H1 (cell line): ENCODE results near the gene FOLR1. TPM values are rescaled to one million over a fixed set of nuclear protein-coding genes. Genes with fewer than 3 reads are reported as not detected.
A peak's percentile ranks its signal among the peaks of the same experiment; 100 is the strongest.

Experiments
- CTCF ChIA-PET: fragments of 300-600 bp; sonication (Branson Sonifier 250); formaldehyde crosslinking; loops from one replicate; lab custom pipeline; 2021; ENCODE audit not compliant: partially characterized antibody; lab: Charles Lee
- POLR2A ChIA-PET: fragments of 300-600 bp; sonication (Branson Sonifier 250); formaldehyde crosslinking; loops from one replicate; lab custom pipeline; 2021; ENCODE audit warnings: inconsistent platforms; ENCODE audit not compliant: partially characterized antibody; lab: Charles Lee
- DNase-seq, 2 experiments: peaks; one replicate each; pipeline versions ENCODE4 v3.0.0 to v3.0.0-alpha.2; 2010 to 2022; ENCODE audit warnings: low spot score in 2 of 2, low read depth in 1 of 2, mixed read lengths in 1 of 2
- FAIRE-seq: peaks from 2 replicates; lab custom pipeline; 2011; peaks lifted over from hg19 to GRCh38; lab: Jason Lieb, UNC
- H2AFZ ChIP-seq: 2 replicates; pipeline ENCODE4 v1.8.1; 2012; ENCODE audit warnings: low read length, inconsistent platforms
- H2AK5ac ChIP-seq: 2 replicates; pipeline ENCODE4 v1.6.1; 2013; ENCODE audit warnings: low read depth, low read length
- H2BK120ac ChIP-seq: replicated peaks from 2 replicates; pipeline ENCODE3; 2013; ENCODE audit warnings: low read depth, low read length, inconsistent platforms
- H2BK12ac ChIP-seq: 2 replicates; pipeline ENCODE4 v1.6.1; 2013; ENCODE audit warnings: low read depth, low read length
- H2BK15ac ChIP-seq: 2 replicates; pipeline ENCODE4 v1.6.1; 2013; ENCODE audit warnings: low read length
- H2BK20ac ChIP-seq: 2 replicates; pipeline ENCODE4 v1.6.1; 2013; ENCODE audit warnings: low read length
- H2BK5ac ChIP-seq: 2 replicates; pipeline ENCODE4 v1.6.1; 2013; ENCODE audit warnings: low read depth, low read length
- H3K14ac ChIP-seq: 2 replicates; pipeline ENCODE4 v1.6.1; 2013; ENCODE audit warnings: inconsistent platforms; ENCODE audit not compliant: insufficient read length
- H3K18ac ChIP-seq: 2 replicates; pipeline ENCODE4 v1.6.1; 2013; ENCODE audit warnings: low read length; ENCODE audit errors: extremely low read depth
- H3K23ac ChIP-seq: 2 replicates; pipeline ENCODE4 v1.6.1; 2013; ENCODE audit warnings: inconsistent platforms; ENCODE audit not compliant: insufficient read length
- H3K23me2 ChIP-seq: 2 replicates; pipeline ENCODE4 v1.6.1; 2013; ENCODE audit warnings: low read depth, low read length
- H3K27ac ChIP-seq: 2 replicates; pipeline ENCODE4 v1.6.1; 2011; ENCODE audit warnings: low read depth, low read length, inconsistent platforms
- H3K27me3 ChIP-seq, 4 experiments: replicated peaks in 1 of 4; 1 replicate in 1 of 4; 2 replicates in 3 of 4; pipeline versions ENCODE4 v1.6.1 to v1.8.1; 2011 to 2013; ENCODE audit warnings: low read length in 3 of 4, mild to moderate bottlenecking in 3 of 4, inconsistent platforms in 2 of 4, mixed read lengths in 2 of 4, moderate library complexity in 1 of 4; ENCODE audit not compliant: control insufficient read depth in 3 of 4, insufficient read depth in 3 of 4; ENCODE audit errors: extremely low read depth in 1 of 4
- H3K36me3 ChIP-seq, 4 experiments: 2 replicates each; pipeline versions ENCODE4 v1.6.1 to v1.8.1; 2011 to 2013; ENCODE audit warnings: mild to moderate bottlenecking in 4 of 4, low read length in 3 of 4, moderate library complexity in 2 of 4, control low read depth in 1 of 4, inconsistent platforms in 1 of 4; ENCODE audit not compliant: insufficient read depth in 4 of 4, control insufficient read depth in 2 of 4
- H3K4ac ChIP-seq: replicated peaks from 2 replicates; pipeline ENCODE3; 2013; ENCODE audit warnings: low read length, low read depth, mixed read lengths, inconsistent platforms; ENCODE audit not compliant: insufficient read length
- H3K4me1 ChIP-seq, 4 experiments: replicated peaks in 1 of 4; 1 replicate in 1 of 4; 2 replicates in 3 of 4; pipeline versions ENCODE4 v1.6.1 to v1.8.1; 2011 to 2013; ENCODE audit warnings: low read length in 3 of 4, inconsistent platforms in 2 of 4, mixed read lengths in 1 of 4; ENCODE audit not compliant: insufficient read depth in 4 of 4, control insufficient read depth in 3 of 4
- H3K4me2 ChIP-seq, 2 experiments: 2 replicates each; pipeline versions ENCODE4 v1.6.1 to v1.8.1; 2011 to 2013; ENCODE audit warnings: low read depth in 2 of 2, low read length in 2 of 2, control low read depth in 1 of 2, inconsistent platforms in 1 of 2, mild to moderate bottlenecking in 1 of 2; ENCODE audit not compliant: insufficient read depth in 1 of 2
- H3K4me3 ChIP-seq, 4 experiments: fragments of 200-600, 300-600 bp in 1 of 4; sonication (generic), shearing (Covaris generic), sonication (Bioruptor Twin) in 1 of 4; 2 replicates each; pipeline versions ENCODE4 v1.5.1 to v1.8.1; 2011 to 2016; ENCODE audit warnings: low read length in 4 of 4, low read depth in 3 of 4, control low read depth in 2 of 4, inconsistent platforms in 2 of 4, mild to moderate bottlenecking in 2 of 4, mixed read lengths in 1 of 4, moderate library complexity in 1 of 4; ENCODE audit not compliant: insufficient read depth in 2 of 4; ENCODE audit errors: extremely low read depth in 1 of 4
- H3K56ac ChIP-seq: replicated peaks from 2 replicates; pipeline ENCODE3; 2013; ENCODE audit warnings: low read depth, mild to moderate bottlenecking, mixed read lengths, low read length, inconsistent platforms; ENCODE audit not compliant: insufficient read length
- H3K79me1 ChIP-seq: 2 replicates; pipeline ENCODE4 v1.6.1; 2013; ENCODE audit warnings: low read depth, low read length, control low read depth
- H3K79me2 ChIP-seq, 2 experiments: 2 replicates each; pipeline versions ENCODE4 v1.6.1 to v1.8.1; 2012 to 2013; ENCODE audit warnings: low read length in 2 of 2, mild to moderate bottlenecking in 2 of 2, inconsistent platforms in 1 of 2; ENCODE audit not compliant: insufficient read depth in 2 of 2, control insufficient read depth in 1 of 2
- H3K9ac ChIP-seq, 4 experiments: replicated peaks in 1 of 4; 1 replicate in 1 of 4; 2 replicates in 3 of 4; pipeline versions ENCODE4 v1.6.1 to v1.8.1; 2011 to 2013; ENCODE audit warnings: low read depth in 3 of 4, low read length in 3 of 4, control low read depth in 2 of 4, mild to moderate bottlenecking in 2 of 4, moderate library complexity in 2 of 4, inconsistent platforms in 1 of 4; ENCODE audit errors: extremely low read depth in 1 of 4
- H3K9me3 ChIP-seq, 2 experiments: 2 replicates each; pipeline versions ENCODE4 v1.6.1 to v1.8.1; 2012 to 2013; ENCODE audit warnings: mild to moderate bottlenecking in 2 of 2, moderate library complexity in 2 of 2, control low read depth in 1 of 2, inconsistent platforms in 1 of 2, low read depth in 1 of 2, low read length in 1 of 2, mixed read lengths in 1 of 2; ENCODE audit not compliant: insufficient read depth in 2 of 2
- H4K20me1 ChIP-seq, 2 experiments: replicated peaks in 1 of 2; 2 replicates each; pipeline versions ENCODE3 to v1.8.1; 2011 to 2013; ENCODE audit warnings: inconsistent platforms in 2 of 2, low read length in 2 of 2, mild to moderate bottlenecking in 1 of 2; ENCODE audit not compliant: insufficient read depth in 2 of 2, control insufficient read depth in 1 of 2
- H4K5ac ChIP-seq: 2 replicates; pipeline ENCODE4 v1.6.1; 2013; ENCODE audit warnings: low read length, low read depth, mixed read lengths, inconsistent platforms; ENCODE audit not compliant: insufficient read length
- H4K8ac ChIP-seq: 2 replicates; pipeline ENCODE4 v1.8.0; 2013; ENCODE audit warnings: mild to moderate bottlenecking, moderate library complexity, low read length, inconsistent platforms; ENCODE audit not compliant: insufficient read depth; ENCODE audit errors: extremely low read depth
- H4K91ac ChIP-seq: replicated peaks from 2 replicates; pipeline ENCODE3; 2013; ENCODE audit warnings: low read length, mixed read lengths, inconsistent platforms; ENCODE audit not compliant: insufficient read length
- POLR2A ChIP-seq, 2 experiments: IDR thresholded peaks; 1 replicate in 1 of 2; 2 replicates in 1 of 2; pipeline ENCODE4 v1.6.1; 2011; ENCODE audit warnings: low read depth in 2 of 2, low read length in 2 of 2, mild to moderate bottlenecking in 2 of 2; ENCODE audit errors: control extremely low read depth in 1 of 2
- POLR2AphosphoS5 ChIP-seq: IDR thresholded peaks from 2 replicates; pipeline ENCODE4 v1.6.1; 2011; ENCODE audit warnings: low read depth, low read length
- SAP30 ChIP-seq: fragments of 300-600 bp; sonication (generic); IDR thresholded peaks from 2 replicates; pipeline ENCODE4 v1.7.1; 2012; ENCODE audit warnings: low read length, moderate library complexity, mild to moderate bottlenecking, inconsistent platforms; ENCODE audit not compliant: insufficient read depth, insufficient replicate concordance
- SIN3A ChIP-seq, 2 experiments: IDR thresholded peaks in 1 of 2; conservative IDR thresholded peaks in 1 of 2; 2 replicates each; pipeline ENCODE4 v1.6.1; 2011 to 2012; ENCODE audit warnings: low read length in 2 of 2, improper control_type of control experiment in 1 of 2, low read depth in 1 of 2, mild to moderate bottlenecking in 1 of 2
- SRF ChIP-seq: IDR thresholded peaks from 2 replicates; pipeline ENCODE4 v1.6.1; 2011; ENCODE audit warnings: mild to moderate bottlenecking, low read depth, low read length, moderate library complexity
- WGBS, 2 experiments: shearing (Covaris generic) in 1 of 2; methylation state at CpG; one replicate each; pipeline versions ENCODE4 v1.1.6 to v1.1.7; 2013 to 2015; ENCODE audit warnings: low lambda C conversion rate in 2 of 2, mixed read lengths in 2 of 2, inconsistent platforms in 1 of 2, low coverage in 1 of 2, missing lambda C conversion rate in 1 of 2; ENCODE audit not compliant: insufficient replicate concordance in 2 of 2, insufficient coverage in 1 of 2, insufficient read length in 1 of 2; ENCODE audit errors: extremely low coverage in 1 of 2, missing lambda C conversion rate in 1 of 2; 5-methylcytosine and 5-hydroxymethylcytosine counted together
- polyA plus RNA-seq, 7 experiments: library from polyadenylated mRNA; depleted of rRNA in 3 of 7; stranded (reverse) in 5 of 7; unstranded in 2 of 7; fragments of >200 nt in 5 of 7; fragments of 200-250 nt in 2 of 7; gene quantifications; 1 replicate in 5 of 7; 2 replicates in 1 of 7; 4 replicates in 1 of 7; pipeline versions ENCODE4 v1.2.1 to v1.2.3, GENCODE V29; 2011 to 2013; ENCODE audit warnings: missing spikeins in 2 of 7, mixed read lengths in 2 of 7
- total RNA-seq: library from RNA; stranded (reverse); fragmentation: NEBNext Ultra II Directional; extraction: Animal tissue kit (Norgen Biotek cat#: 25700); gene quantifications from 2 replicates; pipeline ENCODE4 v1.2.1, GENCODE V29; 2021

FOLR1 gene
- total and polyA plus RNA-seq, 2 of the 8 experiments (the other 6 are each of a cell fraction or from before 2014, with no cell fraction given) = 1.3 TPM; not detected in 1

DNA sequence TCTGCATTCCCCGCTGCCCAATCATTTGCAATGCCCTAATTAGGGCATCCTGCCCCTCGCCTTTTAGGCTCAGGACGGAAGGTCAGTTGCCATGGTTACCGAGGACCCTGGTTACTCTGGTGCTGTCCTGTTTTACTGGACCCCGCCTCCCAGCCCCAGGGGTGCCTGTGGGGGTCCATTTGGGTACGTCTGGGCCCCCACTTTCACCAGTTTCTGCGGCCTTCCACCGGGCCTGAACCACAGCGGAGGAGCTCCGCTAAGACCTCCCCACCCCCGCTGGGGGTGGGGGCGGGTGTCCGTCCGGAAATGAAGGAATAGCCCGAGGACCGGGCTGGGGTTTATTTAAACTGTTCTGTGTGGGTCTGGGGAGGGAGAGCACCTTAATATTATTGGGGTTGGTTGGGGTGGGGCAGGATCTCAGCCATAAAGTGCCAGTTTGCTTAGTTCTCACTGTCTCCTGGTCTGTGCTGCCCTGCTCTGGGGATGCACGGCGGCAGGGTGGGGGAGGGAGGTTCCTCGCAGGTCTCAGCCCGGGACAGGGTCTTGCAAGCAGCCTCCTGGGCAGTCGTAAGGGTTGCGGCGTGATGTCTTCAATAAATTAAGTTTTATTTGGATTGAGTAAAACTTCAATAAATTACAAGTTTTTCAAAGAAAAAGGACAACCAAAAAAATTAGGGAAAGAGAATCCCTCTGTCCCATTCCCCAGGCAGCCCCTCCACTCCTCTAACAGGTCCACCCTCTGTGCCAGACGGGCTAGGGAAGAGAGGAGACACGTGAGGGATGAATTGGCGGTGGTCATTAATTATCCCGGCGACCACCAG, 46.8 kb downstream of the FOLR1 start:
- TF ChIP-seq SRF (peak; percentile 76; the same call in 1 of the 2 replicates), POLR2AphosphoS5 (no peak), POLR2A (IDR thresholded peaks at IDR 0.05; ENCODE audit: control extremely low read depth in 1 of 2, low read depth in 2 of 2, low read length in 2 of 2) (no peak), SIN3A (conservative IDR thresholded peaks at IDR 0.05 in 1 of 2, IDR thresholded peaks at IDR 0.05 in 1 of 2; ENCODE audit: low read depth in 1 of 2, low read length in 2 of 2) (0 out of 4 replicates have a peak, but pooled peaks of 1 of the 2 experiments have one; percentile 7), SAP30 (no peak)
- Histone ChIP-seq H3K27ac (no peak overlapping the region), H3K79me1 (no peaks in the 10 kb centered on the region), H3K4me1 (peaks cover 3 to 29% (median 23%) of the 10 kb centered on the region in 4 experiments), H3K23ac (no peak overlapping the region), H3K9me3 (no peaks in the 10 kb centered on the region; a peak in 1 of 4 replicates), H3K18ac (peak overlapping the region; percentile 13; the same call in 1 of the 2 replicates), H2AK5ac (no peak overlapping the region), H3K14ac (no peak overlapping the region), H4K91ac (no peak overlapping the region), H2BK15ac (no peak overlapping the region), H3K27me3 (peaks cover 42 to 54% (median 51%) of the 10 kb centered on the region in 4 experiments), H4K8ac (no peak overlapping the region), H2BK120ac (no peak overlapping the region), H4K5ac (no peak overlapping the region), H2AFZ (no peak overlapping the region), H3K36me3 (peaks cover 11 to 30% (median 22%) of the 10 kb centered on the region in 4 experiments; a peak in 6 of 8 replicates), H4K20me1 (peaks cover 11 to 12% of the 10 kb centered on the region in 2 experiments), H3K4me2 (peak overlapping the region; percentile 87 to 90), H3K23me2 (peaks cover 12% of the 10 kb centered on the region; the same call in 1 of the 2 replicates), H3K4me3 (peak overlapping the region; percentile 27 to 60 (median 38); a peak in 6 of 8 replicates), H2BK20ac (no peak overlapping the region), H3K79me2 (no peaks in the 10 kb centered on the region), H3K9ac (no peak overlapping the region), H3K4ac (no peak overlapping the region), H2BK12ac (no peak overlapping the region), H2BK5ac (no peak overlapping the region), H3K56ac (no peak overlapping the region)
- ChIA-PET CTCF (interaction anchor here (0.8 to 5.2 kb wide), 22 partner anchors 12 to 213 kb away, joined by 3 to 72 read pairs (median 4); partner anchors contain the start of genes CLPB and INPPL1), POLR2A (interaction anchor here (0.7 to 7.7 kb wide), 9 partner anchors 10 to 235 kb away, joined by 3 to 160 read pairs (median 3); partner anchors contain the start of genes CLPB and INPPL1)
- WGBS, 2 experiments = 23% methylated on average over 24 of the region's 28 CpGs; no CpG with 5 or more reads in 1 of the 2 experiments
- DNase-seq (no peak), FAIRE-seq (no peak)
